NOMO-1 treated with dmso at 0.1 percent for 144 hours (cell line): ENCODE measurements around the gene RNF212B.
A peak's percentile ranks its signal among the peaks of the same experiment; 100 is the strongest.

Source experiments
- DNase-seq: peaks from one replicate; lab custom pipeline; 2025; ENCODE audit not compliant: unreplicated experiment; lab: John Stamatoyannopoulos, UW

The RNF212B gene

GRCh38 chr14:23319746-23320583 is 82.2 kb downstream of the RNF212B start:
- no peak for DNase-seq

GRCh38 chr14:23320584-23321571 is 83.1 kb downstream of the RNF212B start, which contains the start of gene PABPN1:
TSS of gene PABPN1 (plus strand) at chr14:23321457. CDS start at chr14:23321470, 13 bp downstream.
- peak; percentile 99 for DNase-seq

- peak; percentile 16 for DNase-seq
Observed at GRCh38 chr14:23321572-23322547, 84.1 kb downstream of the RNF212B start.
